HG02763 (cell line): Measurements from ENCODE around the gene DPM1.

Source experiments
- ATAC-seq: cut with Tn5 transposase; IDR thresholded peaks from one replicate; pipeline ENCODE4 v1.9.1; 2021; ENCODE audit warnings: mild to moderate bottlenecking, moderate library complexity; ENCODE audit not compliant: unreplicated experiment

DPM1 gene

DNA sequence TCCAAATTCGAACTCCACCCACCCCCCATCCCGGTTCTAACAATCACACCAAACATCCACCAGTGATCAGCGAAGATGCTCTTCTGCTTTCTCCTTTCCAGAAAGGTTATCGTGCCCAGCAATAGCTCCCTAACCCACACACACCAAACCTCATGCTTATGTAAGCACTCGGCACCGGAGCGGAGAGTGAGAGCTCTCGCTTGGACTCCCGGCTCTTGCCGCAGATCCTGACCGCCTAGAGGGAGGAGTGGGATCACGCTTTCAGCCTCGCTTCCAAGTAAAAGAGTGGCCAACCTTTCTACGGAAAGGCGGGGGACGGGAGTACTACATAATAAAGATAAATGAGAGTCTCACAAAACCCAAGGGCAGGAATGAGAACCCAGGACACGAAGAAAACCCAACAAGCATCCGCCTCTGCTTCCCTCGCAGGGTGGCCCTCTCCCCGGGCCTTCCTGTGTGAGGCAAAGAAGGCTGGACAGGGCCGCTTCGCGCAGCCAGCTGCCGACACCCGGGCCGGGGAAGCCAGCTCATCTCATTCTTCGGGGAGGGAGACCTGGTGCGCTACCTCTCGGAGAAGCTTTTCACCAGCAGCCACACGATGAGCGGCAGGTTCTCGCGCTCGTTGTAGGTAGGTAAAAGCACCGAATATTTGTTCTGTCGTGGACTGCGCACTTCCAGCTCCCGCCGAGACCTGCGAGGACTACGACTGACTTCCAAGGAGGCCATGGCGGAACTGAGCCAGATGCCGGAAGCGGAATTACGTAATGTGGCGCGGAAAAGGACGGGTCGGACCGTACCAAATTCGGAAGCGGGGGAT is at the start of gene DPM1:
Gene DPM1, minus strand, starts transcription at position 735 of the 817 bp plus-strand sequence. Its CDS starts 9 bp downstream, at position 726.
- peak; percentile 78 for ATAC-seq

DNA sequence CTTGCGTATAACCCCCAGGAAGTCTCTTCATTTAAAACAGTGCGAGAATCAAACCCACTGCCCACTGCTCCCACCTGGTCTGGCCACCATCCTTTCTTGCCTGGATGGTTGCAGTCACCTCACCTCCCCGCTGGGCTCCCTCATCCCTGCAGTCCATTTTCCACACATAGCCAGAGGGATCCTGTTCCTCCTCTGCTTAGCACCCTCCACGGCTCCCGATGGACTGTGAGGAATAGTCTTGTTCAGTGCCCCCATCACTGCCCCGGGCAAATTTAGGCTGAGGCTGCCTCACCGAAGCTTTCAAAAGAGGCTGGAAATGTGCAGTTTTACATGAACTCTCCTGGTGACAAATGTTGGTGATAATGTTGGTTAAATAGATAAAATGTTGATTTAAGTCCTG is 46.9 kb upstream of the DPM1 start:
- no peak for ATAC-seq

DNA sequence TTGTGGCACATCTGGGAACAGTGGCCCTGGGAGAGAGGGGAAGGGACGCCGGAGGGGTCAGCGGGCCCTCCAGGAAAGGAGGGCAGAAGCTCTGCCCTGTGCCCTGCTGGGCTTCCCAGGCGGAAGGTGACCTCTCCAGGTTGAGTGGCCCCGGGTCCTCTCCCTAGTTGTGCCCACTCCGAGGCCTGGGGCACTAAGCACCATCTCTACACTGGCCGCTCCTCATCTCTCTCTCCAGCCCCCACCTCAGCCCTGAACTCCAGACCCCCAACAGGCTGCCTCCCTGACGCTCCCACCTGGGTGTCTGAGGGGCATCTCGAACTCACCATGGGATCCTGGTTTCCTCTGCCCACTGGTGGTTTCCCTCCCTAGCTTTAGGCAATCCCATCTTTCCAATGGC is 46.4 kb upstream of the DPM1 start:
- no peak for ATAC-seq

DNA sequence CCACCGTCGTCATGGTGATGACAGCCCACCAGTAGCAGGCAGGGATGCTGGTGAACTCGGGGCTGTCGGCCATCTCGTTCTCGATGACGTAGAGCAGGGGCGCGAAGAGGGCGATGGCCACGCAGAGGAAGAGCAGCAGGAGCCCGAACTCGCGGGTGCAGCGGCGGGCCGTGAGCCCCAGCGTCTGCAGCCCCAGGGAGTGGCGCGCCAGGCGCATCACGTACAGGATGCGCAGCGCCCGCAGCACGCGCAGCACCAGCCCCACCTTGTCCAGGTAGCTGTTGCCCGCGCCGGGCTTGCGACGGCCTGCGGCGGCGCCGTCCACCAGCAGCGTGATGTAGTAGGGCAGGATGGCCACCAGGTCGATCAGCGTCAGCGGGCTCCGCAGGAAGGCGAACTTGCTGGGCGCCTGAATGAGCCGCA is 46.0 kb upstream of the DPM1 start:
- ATAC-seq = no peak

DNA sequence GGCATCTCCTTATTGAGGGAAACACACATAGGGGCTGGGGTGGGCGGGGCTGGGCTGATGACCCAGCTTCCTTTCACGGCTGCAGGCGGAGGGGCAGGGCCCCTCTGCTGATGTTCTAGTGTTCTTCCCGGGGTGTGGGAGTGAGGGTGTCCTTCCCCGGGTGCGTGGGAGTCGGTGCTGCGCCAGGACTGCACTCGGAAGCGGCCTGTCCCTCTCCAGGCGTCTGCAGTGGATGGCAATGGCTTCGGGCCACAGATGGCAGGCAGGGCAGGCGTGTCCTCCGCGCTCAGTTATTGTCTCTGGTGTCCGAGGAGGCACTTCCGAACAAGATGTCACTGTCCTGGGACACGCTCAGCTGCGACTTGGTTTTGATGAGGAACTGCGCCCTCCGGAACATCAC is 45.4 kb upstream of the DPM1 start:
- ATAC-seq = no peak

DNA sequence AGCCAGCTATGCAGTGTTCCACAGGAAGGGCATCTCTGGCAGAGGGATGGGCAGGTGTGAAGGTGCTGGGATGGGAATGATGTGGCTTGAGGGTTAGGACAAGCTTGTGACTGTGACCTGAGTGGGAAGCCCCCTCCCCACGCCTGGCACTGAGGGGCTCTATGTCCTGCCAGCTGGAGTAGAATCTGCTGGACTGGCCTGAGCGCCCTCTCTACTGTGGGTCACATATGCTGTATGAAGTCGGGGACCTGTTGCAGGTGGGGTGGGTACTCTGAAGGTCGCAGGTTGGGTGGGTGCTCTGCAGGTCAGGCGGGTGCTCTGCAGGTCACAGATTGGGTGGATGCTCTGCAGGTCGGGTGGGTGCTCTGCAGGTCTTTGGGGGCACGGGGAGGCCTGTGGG is 44.3 kb upstream of the DPM1 start:
- ATAC-seq = no peak

DNA sequence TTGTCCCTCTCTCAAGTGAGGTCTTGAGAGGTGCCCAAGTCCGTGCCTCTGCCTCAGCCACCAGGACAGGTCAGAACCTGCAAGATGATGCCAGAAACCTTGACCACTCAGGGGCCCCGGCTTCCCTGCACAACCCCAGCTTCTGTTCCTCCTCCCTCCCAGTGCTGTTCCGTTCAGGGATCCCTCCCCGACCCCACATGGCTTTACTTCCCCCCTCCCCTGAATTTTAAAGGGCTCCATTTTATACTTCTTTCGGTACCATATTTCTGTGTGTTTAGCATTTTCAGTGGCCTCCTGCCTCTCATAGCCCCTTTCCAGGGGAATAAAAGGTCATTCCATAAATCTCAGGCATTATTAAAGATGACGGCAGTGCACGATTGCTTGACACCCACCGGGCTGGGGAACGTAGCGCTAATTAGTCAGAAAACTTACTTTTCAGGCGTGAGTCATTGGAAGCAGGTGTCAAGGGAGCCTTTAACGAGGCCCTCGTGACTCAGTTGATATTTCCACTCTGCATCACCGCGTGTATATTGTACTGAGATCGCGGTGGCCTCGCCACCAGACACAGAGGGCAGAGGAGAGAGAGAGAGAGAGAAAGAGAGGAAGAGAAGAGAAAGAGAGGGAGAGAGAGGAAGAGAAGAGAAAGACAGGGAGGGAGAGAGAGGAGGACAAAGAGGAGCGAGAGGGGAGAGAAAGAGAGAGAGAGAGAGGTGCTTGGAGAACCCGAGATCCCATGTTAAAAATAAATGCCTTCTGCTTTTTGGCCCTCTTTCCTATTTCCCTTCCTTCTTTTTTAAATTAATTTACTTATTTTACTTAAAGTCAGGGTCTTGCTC is 43.3 kb upstream of the DPM1 start:
- ATAC-seq = no peak

DNA sequence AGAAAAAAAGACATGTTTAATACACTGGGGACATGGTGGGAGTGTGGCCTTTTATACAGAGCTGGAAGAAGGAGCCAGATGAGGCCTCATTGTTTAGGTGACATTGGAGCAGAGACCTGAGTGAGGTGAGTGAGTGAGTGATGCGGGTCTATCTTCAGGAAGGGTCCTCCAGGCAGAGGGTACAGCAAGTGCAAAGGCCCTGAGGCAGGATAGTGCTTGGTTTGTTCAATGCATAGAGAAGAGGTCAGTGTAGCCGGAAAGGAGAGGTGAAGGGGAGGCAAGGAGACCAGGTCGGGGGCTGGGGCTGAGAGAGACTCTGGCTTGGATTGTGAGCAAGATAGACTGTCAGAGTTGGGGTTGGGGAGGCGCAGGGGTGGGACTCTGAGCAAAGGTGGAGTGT is 41.0 kb upstream of the DPM1 start:
- ATAC-seq = no peak

DNA sequence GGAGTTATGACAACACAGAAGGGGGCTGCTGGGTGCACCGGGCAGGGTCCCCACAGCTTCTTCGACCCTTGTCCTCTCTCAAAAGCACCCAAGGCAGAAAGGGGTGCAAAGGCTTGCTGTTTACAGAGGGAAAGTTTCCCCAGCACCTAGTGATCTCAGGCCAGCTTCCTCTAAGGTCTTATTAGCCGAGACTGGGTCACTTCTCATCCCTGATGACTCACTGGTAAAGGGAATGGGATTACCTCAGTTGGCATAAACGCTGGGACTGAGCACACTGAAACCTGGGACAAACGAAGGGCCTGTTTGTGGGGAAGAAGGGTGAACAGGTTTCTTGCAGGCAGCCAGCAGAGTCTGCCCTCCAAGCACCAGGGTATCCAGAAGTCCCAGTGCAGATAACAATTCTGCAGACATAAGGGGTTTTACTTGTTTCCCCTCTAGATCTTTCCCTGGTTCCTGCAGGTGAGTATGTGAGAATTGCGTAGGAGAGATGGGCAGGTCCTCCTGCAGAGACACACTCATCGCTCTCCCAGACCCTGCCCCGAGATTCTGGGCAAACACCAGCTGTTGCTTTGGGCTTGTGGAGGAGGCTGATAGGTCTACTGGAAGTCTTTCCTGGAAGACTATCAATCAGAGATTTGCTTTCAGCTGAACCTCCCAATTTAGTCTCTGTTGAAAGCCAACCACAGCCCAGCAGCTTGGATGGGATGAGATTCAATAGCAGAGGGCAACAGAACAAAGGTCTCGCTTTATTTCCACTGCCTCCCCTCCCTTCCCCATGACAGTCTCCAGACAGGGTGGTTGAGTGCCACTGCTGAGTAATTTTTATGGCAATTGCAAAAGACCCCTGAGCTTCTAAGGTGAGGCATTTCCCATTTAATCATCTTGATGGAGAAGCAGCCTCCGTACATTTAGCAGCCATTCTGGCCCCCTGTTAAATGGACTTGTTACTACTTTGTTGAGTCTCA is 38.9 kb upstream of the DPM1 start:
- ATAC-seq = no peak

DNA sequence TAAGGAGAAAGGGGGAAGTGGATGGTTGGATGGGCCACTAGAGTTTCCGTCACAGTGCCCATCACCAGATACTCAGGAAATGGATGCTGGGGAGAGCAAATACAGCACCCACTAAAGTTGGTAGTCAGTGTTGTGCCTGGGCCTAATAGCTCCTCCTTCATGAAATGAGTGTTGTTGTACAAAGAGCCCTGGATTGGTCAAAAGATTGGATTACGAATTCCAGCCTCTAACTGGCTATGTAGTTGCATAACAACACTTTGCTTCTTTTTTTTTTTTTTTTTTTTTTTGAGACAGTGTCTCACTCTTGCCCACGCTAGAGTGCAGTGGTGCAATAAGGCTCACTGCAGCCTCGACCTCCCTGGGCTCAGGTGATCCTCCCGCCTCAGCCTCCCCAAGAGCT is 37.2 kb upstream of the DPM1 start:
- ATAC-seq = no peak

DNA sequence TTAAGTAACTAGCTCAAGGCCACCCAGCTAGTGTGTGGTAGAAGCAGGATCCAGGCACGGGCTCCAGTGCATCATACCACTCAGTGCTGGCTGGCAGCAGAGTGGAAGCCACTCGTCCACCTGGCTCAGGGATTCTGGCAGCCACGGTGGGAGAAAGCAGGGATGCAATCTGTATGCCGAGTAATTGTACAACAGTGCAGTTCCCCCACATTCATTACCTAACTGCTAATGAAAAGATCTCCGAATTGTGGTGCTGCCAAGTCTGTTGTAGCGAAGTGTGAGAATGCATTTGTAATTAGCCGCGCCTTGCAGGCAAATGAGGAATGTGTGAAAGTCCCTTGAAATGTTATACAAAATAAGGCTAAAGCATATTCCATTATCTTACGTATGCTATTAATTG is 35.5 kb upstream of the DPM1 start:
- no peak for ATAC-seq

DNA sequence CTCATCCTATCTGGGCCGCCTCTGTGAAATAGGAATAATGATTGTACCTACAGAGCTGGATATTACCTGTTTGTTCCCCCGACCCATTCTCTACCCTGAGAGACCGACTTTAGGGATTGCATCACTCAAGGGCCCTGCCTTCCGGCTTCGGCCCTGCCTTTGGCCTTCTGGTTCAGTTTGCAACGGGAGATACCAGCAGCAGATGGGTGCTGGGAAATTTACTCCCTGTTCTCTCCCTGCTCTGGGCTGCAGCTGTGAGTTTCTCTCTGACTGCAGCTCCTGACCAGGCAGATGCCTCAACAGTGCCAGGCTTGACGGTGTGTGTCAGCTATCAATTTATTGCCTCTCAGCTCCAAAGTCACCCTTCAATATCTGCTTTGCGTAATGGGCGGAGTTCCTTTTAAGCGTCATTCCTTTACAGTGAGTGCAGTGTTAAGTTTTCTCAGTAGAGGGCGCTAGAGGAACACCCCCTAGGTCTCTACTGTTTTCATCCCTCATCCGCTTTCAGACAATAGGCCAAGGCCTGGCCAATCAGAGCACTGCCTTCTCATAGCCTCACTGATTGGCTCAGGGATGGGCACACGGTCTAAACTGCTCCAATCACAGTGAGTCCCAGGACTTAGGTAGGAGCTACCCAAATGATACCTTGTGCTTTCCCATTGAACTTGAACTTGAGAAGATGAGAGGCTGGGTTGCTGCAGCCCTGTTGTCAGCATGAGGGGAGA is 34.6 kb upstream of the DPM1 start:
- ATAC-seq = no peak

DNA sequence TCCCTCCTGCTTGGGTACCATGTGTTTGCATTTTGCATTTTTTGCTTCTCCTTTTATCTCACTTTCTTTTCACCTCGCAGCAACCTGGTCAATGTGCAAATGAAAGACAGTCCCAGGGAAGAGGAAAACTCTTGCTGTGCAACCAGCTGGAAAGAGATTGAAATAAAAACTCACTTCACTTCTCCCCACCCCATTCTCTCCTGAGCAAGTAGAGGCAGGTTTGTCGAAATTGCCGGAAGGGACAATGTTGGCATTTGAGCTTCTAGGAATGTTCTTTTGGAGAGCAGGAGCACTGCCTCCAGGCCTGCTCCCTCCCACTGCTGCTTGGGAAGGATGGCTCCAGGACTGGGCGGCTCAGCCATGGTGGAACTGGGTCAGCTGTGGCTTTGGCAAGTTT is 34.0 kb upstream of the DPM1 start:
- ATAC-seq = no peak

DNA sequence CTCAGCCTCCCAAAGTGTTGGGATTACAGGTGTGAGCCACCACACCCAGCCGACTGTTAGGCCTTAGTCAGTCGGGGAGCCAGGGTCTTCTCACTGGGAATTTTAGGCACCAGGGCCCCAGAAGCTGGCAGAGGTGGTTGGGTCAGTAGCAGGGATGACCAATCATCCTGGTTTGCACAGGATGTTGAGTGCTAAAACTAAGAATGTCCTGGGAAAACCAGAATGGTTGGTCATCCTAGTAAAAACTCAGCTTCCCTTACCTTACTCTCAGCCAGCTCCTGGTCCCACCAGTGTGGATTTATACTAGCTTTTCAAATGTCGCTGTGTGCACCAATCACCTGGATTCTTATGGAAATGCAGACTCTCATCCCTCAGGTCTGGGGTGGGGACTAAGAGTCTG is 32.7 kb upstream of the DPM1 start:
- no peak for ATAC-seq

DNA sequence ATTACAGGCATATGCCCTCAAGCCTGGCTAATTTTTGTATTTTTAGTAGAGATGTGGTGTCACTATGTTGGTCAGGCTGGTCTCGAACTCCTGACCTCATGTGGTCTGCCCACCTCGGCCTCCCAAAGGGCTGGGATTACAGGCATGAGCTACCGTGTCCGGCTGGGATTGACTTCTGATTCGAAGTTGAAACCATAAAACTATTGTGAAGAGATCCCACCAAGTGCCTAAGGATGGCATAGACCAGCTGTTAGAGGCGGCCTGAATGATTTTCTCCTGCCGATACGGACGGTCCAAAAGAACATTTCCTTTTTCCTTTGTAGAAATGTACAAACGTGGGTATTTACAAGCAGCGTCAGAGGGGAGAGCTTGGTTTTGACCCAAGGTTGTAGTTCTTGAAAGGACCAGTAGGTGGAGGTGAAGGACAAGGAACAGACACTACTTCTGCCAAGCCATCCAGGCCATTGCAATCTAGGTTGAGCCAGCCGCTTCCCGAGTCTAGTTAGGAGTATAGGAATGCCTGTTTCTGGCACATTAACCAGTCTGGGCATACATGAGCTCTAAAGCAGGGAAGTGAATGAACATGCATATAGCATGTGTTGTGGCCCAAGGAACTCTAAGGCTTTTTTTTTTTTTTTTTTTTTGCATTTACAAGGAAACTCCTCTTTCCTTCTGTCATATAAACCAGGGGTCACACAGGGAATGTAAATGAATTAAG is 29.3 kb upstream of the DPM1 start:
- no peak for ATAC-seq

DNA sequence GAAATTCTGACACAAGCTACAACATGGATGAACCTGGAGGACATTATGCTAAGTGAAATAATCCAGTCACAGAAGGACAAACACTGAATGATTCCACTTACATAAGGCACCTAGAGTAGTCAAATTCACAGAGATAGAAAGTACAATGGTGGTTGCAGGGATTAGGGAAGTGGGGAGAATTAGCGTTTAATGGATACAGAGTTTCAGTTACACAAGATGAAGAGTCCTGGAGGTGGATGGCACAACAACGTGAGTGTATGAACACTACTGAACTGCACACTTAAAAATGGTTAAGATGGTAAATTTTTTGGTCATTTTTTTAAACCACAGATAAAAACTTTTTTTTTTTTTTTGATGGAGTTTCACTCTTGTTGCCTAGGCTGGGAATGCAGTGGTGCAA is 25.0 kb upstream of the DPM1 start:
- no peak for ATAC-seq

DNA sequence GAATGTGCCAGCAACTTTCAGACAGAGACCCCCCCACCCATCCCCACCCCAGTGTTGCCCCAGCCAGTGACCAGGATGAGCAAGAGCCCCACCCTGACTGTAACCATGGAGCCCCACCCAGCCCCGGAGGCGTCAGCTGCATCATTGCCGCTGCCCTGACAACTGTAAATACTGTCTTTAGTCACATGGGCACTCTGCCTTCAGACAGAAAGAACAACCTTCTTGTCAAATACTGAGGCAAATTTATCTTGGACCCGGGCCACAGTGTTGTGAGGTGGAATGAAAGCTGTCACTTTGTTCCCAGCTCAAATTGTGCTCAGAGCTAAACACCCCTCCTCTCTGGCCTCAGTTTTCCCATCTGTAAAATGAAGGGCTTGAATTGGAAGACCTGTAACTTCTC is 24.0 kb upstream of the DPM1 start:
- no peak for ATAC-seq

DNA sequence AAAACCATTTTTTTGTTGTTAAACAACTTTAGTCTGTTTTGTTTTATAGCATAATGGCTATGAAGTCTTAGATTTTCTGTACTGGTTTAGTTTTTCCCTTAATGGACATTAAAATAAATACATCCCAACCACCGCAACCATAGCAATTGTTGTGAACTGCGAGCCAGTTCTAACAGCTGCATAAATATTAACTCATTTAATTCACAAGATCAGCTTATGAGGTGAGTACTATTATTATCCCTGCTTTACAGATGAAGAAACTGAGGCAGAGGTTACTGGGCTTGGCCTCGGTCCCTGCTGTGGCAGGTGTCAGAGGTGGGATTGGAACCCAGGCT is 23.3 kb upstream of the DPM1 start:
- no peak for ATAC-seq

DNA sequence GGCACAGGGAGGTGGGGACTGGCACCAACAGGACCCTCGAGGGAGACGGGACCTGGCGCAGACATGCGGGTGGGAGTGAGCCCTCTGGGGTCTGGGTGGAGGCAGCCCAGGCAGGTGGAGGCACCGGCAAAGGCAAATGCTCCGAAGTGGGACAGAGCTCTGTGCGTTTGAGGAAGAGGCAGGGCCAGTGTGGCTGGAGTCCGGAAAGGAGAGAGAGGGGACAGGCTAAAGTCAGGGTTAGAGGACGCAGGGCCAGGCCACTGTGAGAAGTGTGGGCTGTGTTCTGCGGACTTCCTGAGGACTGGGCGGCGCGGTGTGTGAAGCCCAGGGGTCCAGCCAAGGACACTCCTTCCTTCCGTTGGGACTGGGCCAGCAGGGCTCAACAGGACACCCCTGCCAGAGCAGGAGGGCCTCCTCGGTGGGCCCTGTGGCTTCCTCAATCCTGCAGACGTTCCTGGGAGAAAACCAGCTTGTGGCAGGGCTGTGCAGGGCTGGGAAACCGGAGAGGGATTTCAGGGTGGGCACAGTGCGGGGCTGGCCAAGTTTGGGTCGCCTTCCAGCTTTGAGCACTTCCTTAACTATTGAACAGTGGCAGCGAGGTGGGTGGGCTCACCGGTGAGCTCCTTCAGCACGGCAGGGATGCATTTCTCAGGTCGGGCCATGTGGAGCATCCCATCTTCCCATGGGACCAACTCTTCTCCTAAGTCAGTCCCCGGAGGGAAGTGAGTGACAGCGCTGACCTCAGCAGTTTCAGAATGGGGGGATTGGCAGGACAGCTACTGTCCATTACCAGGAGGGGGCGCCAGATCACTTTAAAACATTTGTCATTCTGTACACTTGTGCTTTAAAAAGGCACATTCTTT is 22.8 kb upstream of the DPM1 start:
- ATAC-seq = no peak
